Pons (tissue), 1 donor: ENCODE measurements around the gene TRNAU1AP.
A peak's percentile ranks its signal among the peaks of the same experiment; 100 is the strongest.
"Not testable (repeated sequence)": the region's sequence is repeated elsewhere in the genome, so short reads cannot be mapped to it uniquely, and the experiment has no call there.

Experiments used
- DNase-seq: peaks from one replicate; pipeline ENCODE4 v3.0.0-alpha.2; 2016; ENCODE audit warnings: low spot score

TRNAU1AP gene

DNA sequence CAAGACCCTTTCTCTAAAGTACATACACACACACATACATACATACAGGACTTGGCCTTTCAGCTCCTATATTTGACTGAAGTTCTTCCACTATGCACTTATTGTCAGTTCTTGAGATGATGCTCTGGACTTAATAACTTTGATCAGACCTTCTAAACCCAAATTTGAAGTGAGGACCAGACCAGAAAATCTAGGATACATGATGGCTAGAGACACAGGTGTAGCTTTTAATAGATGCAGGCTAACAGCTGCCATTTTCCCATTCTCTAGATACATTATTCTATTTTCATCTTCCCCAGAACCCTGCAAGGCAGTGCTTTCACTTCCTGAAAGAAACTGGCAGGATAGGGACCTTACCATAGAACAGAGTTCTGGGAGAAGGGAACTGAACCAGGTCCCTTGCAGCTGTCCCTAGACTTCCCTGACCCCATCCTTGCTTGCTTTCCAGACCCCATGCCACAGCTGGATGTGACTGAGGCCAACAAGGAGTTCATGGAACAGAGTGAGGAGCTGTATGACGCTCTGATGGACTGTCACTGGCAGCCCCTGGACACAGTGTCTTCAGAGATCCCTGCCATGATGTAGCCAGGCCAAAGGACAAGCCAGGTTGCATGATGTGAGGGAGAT lies 24.3 kb downstream of the TRNAU1AP start:
- no peak for DNase-seq

DNA sequence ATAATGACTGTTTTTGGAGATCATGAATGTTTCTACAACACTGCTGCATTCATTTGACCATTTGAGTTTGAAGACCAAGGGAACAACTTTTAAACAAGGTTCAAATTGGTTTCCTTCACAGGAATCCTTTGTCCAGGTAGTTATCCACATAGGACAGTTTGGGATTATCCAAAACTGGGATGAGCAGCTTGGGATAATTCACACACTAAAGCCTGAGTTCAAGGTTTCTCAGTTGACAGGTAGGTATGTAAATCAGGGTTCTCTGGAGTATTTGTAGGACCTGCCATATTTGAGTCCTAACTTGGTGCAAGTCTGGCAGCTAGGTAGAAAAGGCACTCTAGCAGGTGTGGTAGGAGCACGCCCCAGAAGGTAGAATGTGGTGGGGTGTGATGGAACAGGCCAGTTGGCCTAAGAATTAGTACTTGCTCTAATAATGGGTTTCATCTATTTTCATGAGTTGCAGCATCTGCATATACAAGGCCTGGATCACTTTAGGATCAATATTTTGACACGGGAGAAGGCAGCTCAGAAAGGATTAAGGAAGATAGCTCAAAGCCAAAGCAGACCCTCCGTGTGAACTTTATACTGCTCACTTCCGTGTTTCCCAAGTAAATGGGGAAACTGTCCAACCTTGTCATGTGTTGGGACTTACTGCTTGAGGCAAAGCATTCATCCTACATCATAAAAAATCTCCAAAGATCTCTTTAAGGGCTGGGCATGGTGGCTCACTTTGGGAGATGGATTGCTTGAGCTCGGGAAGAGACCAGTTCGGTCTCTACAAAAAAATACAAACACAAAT lies 25.1 kb downstream of the TRNAU1AP start:
- peak; percentile 18 for DNase-seq

DNA sequence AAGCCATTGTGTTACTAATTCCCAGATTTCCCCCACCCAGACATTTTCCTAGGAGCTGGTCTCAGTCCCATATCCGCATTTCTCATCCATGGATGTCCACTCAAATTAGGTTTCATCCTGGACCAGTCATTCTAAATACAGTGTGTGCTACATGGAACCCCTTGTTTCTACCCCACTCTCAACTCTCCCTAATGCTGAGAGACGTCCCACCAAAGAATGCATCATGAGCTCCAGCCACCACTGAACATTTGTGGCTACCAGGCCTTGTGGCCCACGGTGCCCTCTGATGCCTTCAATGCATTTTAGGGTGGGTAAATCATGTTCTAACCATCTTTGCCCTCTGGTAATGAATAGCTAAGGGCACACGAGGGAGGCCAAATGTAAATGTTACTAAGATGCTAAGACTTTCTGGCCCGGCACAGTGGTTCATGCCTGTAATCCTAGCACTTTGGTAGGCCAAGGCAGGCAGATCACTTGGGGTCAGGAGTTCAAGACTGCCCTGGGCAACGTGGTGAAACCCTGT lies 25.9 kb downstream of the TRNAU1AP start:
- no peak for DNase-seq

DNA sequence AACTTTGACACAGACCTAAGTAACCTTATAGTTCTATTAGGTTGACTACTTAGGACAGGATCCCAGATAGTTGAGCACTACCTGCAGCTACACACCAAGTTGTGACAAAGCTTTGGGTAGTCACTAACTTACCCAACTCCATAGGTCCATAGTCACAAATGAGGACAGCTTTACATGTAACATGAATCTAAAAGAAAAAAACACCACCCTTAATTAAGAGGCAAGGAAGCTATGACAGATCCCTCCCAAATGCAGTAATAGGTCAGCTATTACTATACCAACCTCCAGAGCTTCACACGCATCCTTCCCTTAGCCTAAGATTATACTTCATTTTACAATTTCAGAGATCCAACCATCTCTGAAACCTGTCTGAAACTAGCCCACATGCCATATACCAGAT lies 26.5 kb downstream of the TRNAU1AP start:
- no peak for DNase-seq

DNA sequence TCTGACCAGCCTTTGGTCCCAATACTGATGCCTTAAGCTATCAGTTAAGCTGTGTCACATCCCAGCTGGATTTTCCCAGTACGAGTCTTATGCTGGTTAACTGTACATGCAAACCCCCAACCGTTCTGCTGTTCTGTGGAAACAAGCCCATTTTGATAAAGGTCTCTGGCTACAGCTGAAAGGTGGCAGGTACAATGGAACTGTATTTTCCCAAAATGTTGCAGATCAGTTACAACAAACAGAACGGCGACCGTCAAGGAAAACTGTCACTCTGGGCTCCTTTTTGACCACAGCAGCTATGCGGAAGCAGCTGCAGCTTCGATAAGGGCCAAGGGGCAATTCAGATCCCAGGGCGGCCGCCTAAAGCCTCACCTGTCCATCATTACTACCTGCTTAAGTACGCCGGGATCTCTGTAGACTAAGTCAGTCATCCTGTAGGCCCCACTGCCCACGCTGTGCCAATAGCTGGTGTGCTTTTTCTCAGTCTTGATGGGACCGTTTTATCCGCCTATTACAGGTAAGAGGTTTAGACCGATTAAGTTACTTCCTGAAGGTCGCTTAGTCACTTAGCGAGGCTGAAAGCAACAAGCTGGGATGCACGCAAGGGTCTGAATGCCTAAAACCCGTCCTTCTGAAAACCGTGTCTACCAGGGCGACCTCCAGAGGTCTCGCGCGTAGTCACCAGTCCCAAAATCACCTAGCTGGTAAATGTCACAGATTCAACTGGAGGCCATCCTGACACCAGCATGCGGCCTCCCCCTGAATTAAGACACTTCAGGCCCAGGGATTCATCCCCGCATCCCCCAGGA lies 28.0 kb downstream of the TRNAU1AP start:
- DNase-seq, result no peak

DNA sequence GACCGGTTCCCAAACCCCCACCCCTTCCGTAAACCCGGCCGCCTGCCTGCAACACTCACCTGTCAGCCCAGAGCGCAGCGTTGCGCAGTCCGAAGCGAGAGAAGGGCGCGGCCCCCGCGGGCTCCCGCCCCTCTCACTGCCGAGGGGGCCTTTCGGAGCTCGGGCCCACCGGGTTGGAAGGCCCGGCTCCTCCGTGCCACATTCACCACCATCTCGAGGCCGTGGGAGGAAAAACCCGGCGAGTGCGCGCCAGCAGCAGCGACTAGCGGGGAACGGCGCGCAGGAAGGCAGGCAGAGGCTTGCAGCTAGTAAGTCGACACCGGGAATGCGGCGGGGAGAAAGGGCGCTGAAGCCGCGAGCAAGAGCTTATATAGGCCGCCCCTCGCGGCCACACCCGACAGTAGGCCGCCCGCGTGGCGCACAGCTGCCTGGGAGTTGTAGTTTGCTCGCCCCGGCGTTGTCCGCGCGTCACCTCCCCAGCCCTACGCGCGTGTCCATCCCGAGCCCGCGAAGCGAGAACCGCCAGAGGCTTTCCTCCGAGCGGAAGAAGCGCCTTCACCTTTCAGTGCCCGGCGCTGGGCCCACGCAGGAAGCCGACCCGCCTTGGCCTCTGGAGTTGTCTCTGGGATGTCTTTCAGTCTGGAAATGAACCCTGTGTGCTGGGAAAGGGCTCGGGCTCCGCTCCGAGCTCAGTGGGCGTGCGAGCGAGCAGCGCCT lies 28.8 kb downstream of the TRNAU1AP start:
- peak; percentile 91 for DNase-seq

DNA sequence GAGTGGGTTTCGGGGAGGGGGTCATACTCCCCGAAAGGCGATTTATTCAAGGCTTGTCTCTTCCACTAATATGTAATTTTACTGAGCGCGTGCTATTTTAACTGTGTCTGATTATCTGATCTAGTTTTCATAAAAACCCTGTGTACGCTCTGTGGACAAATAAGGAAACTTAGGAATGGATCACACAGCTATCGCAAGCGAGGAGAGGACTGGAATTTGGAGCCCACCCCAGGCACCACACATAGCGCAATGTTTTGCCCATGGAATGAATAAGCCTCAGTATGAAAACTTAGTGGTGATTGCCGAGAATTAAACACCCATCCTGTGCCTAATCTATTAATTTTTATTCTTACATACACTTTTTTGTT lies 29.3 kb downstream of the TRNAU1AP start:
- no peak for DNase-seq

DNA sequence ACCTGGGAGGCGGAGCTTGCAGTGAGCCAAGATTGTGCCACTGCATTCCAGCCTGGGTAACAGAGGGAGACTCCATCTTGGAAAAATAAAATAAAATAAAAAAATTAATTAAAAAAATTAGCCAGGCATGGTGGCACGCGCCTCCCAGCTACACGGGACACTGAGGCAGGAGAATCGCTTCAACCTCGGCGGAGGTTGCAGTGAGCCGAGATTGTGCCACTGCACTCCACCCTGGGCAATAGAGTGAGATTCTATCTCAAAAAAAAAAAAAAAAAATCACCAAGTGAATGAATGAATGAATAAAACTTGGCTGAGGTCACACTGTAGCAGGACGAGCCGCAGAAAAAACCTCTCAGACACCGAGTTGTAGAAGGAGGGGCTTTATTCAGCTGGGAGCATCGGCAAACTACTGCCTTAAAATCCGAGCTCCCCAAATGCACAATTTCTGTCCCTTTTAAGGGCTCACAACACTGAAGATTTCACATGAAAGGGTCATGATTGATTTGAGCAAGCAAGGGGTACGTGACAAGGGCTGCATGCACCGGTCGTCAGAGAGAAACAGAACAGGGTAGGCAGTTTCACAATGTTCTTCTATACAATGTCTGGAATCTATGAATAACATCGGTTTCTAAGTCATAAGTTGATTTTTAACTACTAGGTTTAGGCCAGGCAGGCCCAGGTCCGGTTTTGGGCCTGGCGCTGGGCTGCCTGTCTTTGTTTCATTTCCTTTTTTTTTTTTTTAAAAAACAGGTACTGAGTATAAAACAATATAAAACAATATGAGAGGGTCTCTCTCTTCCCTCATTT lies 33.9 kb downstream of the TRNAU1AP start:
- DNase-seq, result not testable (repeated sequence)

DNA sequence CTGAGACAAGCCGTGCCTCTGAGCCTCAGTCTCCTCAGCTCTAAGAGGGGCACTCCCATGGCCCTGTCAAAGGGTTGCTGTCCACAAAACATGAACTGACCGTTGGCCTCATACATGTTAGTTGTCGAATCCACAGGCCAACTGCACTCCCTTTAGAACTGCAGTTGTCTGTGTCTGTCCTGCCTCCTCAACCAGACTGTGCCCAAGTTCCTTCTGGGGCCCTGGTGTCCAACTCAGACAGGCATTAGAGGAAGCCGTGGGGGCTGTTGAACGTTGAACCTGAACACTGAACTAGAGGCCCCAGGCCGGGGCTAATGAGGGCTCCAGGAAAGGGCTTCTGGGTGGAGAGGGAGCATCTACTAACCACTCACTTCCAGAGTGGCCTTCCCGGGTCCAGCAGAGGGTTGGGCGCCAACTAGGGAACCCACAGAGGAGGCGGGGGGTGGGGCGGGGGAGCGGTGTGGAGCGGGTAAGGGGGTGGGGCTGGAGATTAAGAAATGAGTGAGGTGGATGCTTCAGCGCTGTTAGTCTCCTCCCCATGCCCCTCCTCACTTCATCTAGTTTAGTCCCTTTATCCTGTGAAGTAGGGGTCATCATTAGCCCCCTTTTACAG lies 38.9 kb downstream of the TRNAU1AP start, which contains the start of gene RAB42:
RAB42 (plus strand) TSS at position 558 of the 613 bp plus-strand sequence. CDS start 247 bp downstream, outside the sequence.
- no peak for DNase-seq

DNA sequence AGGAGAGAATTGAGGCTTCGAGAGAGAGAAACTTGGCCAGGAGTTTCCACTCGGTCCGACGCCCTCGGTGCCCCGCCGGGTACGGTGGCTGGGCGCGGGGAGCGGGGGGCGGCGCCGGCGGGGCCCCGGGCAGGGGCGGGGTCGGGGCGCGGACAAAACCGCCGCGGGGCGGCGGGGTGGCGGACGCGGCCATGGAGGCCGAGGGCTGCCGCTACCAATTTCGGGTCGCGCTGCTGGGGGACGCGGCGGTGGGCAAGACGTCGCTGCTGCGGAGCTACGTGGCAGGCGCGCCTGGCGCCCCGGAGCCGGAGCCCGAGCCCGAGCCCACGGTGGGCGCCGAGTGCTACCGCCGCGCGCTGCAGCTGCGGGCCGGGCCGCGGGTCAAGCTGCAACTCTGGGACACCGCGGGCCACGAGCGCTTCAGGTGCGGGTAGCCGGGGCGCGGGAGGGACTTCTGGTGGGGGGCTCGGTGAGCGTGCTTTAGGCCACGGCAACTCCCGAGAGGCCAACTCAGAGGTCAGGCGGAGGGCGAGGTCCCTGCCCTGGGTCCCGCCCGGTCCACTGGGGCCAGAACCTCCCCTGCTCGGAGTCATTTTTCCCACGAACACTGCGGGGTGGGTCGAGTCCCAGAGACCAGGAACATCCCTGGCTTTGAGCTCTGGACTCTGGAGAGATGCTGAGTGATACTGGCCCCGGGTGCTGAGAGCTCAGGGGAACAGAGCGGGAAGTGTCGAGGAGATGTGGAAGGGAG lies 39.6 kb downstream of the TRNAU1AP start:
- DNase-seq, result no peak

DNA sequence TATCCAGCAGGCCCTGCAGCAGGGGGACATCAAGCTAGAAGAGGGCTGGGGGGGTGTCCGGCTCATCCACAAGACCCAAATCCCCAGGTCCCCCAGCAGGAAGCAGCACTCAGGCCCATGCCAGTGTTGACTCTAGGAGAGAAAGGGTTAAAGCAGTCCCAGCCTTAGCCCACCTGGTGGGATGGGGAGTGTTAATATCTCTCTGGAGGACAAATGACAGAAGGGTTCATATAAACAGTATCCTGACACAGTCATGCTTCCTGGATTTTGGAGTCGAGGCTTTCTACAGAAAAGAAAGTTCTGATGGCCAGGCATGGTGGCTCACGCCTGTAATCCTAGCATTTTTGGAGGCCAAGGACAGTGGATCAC lies 41.1 kb downstream of the TRNAU1AP start:
- DNase-seq, result not testable (repeated sequence)

DNA sequence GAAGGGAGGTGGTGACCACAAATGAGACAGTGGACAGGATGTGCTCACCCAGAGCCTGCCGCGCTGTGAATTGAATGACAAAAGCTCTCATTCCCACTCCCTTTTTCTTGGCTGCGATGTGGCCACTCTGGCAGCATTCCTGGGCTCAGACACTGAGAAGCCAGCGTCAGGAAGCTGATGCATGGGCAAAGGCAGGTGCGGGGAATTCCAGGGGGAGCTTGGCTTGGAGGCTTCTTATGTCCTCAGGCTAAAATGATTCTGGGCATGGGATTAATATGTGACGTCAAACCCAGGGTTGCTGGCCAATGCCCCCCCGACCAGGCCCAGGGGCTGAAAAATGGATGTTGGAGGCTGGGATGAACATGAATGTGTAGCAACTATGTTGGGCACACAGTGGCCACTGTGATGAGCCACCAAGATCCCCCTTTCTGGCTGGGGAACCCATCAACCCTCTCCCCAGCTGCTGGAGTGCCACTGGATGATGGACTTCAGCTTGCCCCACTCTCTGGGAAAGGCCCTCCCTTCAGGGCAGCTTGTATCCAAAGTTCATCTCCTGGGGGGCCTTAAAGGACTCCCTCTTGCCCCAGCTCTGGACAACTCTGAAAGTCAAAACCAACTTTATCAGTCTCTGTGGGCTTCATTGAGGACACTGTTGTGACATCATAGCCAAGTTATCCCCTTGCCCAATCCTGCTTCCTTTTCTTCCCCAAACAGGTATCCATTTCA lies 42.0 kb downstream of the TRNAU1AP start:
- not testable (repeated sequence) for DNase-seq

DNA sequence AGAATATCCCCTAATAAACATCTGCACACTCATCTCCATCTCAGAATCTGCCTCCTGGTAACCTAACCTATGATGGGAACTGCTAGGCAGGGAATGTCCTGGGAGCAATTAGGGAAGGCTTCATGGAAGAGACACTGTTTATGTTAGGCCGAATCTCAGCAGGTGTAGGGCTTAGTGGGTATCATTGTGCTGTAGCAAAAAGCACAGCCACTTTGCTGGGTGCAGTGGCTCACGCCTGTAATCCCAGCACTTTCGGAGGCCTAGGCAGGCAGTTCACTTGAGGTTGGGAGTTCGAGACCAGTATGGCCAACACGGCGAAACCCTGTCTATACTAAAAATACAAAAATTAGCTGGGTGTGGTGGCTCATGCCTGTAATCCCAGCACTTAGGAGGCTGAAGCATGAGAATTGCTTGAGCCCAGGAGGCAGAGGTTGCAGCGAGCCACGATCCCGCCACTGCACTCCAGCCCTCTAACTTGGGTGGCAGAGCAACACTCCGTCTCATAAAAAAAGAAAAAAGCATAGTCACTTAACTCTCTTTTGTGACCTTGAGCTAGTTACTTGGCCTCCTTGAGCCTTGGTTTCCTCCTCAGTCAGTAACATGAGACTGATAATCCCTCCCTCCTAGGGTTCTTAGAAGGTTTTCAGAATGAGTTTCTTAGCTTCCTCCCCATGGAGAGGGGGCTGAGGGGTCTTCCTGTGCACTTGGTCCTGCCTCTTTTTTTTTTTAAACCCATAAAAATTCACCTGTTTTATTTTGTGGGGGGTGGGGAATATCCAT lies 42.7 kb downstream of the TRNAU1AP start:
- no peak for DNase-seq

DNA sequence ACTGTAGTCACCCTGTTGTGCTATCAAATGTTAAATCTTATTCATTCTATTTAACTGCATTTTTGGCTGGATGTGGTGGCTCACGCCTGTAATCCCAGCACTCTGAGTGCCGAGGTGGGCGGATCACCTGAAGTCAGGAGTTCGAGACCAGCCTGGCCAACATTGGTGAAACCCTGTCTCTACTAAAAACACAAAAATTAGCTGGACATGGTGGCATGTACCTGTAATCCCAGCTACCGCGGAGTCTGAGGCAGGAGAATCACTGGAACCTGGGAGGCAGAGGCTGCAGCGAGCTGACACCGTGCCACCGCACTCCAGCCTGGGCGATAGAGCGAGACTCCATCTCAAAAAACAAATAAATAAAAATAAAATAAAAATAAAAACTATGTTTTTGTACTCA lies 43.4 kb downstream of the TRNAU1AP start:
- not testable (repeated sequence) for DNase-seq

DNA sequence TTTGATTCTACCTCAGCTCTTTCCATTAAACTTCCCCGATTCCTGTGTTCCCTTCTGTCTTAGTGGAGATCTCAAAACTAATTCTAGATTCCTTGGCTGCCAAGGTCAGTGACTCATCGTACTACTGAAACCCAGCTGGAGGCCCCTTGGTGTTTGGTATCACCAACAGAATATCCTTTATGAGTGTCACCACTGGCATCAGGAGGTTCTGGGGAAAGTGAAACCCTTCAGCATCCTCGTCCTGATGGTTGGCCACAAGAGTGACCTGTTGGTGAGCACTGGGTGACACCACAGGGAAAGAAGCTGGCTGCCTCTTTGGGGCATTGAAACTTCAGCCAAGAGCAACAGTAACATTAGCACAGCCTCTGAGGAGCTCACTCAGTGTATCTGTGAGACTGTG lies 48.8 kb downstream of the TRNAU1AP start:
- DNase-seq, result no peak

DNA sequence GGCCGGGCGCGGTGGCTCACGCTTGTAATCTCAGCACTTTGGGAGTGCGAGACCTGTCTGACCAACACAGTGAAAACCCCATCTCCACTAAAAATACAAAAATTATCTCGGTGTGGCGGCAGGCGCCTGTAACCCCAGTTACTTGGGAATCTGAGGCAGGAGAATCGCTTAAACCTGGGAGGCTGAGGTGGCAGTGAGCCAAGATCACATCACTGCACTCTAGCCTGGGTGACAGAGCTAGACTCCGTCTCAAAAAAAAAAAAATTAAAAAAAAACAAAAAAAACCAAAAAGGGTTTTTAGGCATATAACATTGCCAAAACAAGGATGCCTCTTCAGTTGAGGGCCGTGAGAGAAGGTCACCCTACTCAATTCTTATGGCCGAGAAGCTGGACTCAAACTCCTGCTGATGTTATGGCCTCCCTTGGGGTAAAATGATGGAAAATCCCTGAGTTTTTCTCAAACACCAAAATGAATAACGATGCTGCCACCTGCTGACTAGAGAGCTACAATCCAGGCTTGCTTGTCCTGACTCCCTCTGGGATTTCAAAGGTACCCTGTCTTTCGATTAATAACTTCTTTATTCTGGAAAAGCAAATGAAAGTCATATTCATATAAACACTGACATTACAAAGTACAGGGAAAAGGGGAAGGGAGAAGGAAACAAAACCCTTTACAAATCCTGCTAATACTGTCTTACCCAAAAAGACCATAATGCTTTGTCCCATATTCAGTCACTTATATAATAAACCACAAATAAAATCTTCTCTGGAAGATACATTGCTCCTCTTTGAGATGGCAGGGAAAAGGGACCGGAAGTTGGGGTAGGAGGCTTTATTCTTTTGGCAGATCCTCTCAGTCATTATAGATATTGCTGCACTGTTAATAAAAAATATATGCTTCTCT lies 49.9 kb downstream of the TRNAU1AP start:
- DNase-seq, result peak; percentile 93

DNA sequence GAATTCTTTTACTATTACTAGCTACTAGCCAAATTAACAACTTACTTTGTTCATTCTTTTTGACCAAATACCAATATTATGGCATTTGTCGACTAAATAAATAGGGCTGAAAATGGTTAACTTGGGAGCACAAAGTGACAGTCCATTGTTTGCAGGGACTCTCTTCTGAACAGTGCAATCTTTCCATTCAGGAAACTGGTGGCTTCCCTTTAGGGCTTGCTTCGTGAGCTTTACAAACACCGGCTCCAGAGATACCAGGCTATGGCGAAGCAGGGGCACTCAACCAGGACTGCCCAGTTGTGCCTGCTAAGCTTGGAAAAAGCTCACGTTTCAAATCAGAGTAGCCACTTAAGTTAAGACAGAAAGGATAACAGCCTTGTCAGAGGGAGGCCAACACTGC lies 51.5 kb downstream of the TRNAU1AP start:
- DNase-seq, result no peak
